ENCODE measurements around the gene NSL1.

NSL1 gene

DNA sequence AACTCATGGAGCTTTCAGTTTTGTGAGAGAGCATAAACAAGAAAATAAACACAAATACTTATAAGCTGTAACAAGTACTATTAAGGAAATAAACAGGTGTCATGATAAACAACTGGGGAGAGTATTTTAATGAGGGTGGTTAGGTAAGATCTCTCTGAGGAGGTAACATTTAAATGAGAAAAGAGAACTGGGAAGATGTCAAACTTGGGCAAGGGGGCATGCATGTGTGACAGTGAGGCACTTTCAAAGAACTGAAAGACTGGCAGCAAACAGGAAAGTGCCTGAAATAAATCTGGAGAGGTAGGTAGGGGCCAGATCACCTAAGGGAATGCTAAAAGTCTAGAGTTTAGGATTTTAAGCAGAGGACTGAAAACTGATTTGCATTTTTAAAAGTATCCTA is 37.8 kb downstream of the NSL1 start:
- no peak for DNase-seq (ENCODE audit: low spot score)
- TF ChIP-seq, protein P1, sequence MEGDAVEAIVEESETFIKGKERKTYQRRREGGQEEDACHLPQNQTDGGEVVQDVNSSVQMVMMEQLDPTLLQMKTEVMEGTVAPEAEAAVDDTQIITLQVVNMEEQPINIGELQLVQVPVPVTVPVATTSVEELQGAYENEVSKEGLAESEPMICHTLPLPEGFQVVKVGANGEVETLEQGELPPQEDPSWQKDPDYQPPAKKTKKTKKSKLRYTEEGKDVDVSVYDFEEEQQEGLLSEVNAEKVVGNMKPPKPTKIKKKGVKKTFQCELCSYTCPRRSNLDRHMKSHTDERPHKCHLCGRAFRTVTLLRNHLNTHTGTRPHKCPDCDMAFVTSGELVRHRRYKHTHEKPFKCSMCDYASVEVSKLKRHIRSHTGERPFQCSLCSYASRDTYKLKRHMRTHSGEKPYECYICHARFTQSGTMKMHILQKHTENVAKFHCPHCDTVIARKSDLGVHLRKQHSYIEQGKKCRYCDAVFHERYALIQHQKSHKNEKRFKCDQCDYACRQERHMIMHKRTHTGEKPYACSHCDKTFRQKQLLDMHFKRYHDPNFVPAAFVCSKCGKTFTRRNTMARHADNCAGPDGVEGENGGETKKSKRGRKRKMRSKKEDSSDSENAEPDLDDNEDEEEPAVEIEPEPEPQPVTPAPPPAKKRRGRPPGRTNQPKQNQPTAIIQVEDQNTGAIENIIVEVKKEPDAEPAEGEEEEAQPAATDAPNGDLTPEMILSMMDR (conservative IDR thresholded peaks at IDR 0.05; ENCODE audit: low read depth) = no peak
- ChIA-PET CTCF (no interaction called here), POLR2A (ENCODE audit: low non-redundant PET) (no interaction called here)
- no peak overlapping the region for H3K27ac ChIP-seq

DNA sequence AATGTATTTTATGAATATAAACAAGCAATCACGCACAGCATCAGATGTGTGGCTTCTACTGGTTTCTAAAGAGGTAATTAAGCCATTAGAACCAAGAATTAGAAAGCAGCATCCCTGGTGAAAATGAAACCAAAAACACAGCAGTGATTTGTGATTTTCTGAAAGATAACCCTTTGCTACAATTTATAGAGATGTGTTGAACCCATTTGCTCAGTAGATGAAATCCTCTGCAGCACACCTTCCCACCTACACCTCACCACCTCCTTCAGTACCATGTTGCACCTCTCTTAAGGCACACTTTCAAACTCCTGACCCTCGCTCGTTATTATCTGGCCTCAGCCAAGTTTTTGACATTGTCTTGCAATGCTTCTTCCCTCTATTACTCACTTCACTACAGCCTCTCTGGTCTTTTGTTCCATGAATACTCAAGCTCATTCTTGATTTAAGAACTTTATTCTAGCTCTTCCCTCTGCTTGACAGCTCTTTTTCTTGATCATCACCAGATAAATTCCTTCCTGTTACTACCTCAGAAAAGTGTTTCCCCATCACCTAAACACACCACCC is 38.6 kb downstream of the NSL1 start:
- ChIA-PET CTCF (interaction anchor here (0.7 kb wide), 1 partner anchor 40 kb away, joined by 3 read pairs; no protein-coding TSS in a partner anchor), POLR2A (ENCODE audit: low non-redundant PET) (no interaction called here)
- TF ChIP-seq, protein P1 (conservative IDR thresholded peaks at IDR 0.05; ENCODE audit: low read depth) = no peak
- DNase-seq (ENCODE audit: low spot score) = no peak
- no peak overlapping the region for H3K27ac ChIP-seq

DNA sequence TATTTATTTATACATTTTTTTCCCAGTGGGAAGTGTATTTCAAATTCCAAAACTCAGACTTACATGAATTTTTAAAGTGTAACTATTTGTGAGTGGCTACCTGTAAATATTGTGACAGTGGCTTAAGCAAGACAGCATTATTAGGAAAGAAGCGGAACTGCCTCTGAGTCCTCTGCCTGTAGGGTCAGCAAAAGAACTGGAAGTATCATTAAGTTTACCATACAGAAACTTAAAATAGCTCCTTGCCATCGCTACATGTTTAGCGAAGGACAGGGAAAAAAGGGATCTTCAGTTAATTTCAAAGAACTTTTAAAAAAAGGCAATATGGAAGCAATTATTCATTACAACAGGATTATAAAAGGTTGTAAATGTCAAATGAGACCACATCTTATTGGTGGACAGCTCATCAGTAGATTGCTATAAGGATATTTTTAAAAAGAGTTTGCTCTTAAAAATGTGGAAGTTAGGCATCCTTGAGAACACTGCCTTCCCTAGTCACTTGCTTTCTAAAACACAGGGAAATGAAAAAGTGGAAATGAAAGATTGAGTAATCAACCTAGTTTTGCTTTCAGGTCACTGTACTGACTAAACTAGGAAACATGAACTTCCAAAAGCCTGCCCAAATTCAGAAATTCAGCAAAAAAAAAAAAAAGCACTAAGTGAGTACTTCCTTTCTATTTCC is 39.2 kb downstream of the NSL1 start:
- no peak for DNase-seq (ENCODE audit: low spot score)
- H3K27ac ChIP-seq = no peak overlapping the region
- TF ChIP-seq, protein P1 (conservative IDR thresholded peaks at IDR 0.05; ENCODE audit: low read depth) = no peak
- ChIA-PET CTCF (interaction anchor here (0.6 to 0.7 kb wide), 2 partner anchors 40 to 57 kb away, joined by 3 read pairs; no protein-coding TSS in a partner anchor), POLR2A (ENCODE audit: low non-redundant PET) (no interaction called here)

DNA sequence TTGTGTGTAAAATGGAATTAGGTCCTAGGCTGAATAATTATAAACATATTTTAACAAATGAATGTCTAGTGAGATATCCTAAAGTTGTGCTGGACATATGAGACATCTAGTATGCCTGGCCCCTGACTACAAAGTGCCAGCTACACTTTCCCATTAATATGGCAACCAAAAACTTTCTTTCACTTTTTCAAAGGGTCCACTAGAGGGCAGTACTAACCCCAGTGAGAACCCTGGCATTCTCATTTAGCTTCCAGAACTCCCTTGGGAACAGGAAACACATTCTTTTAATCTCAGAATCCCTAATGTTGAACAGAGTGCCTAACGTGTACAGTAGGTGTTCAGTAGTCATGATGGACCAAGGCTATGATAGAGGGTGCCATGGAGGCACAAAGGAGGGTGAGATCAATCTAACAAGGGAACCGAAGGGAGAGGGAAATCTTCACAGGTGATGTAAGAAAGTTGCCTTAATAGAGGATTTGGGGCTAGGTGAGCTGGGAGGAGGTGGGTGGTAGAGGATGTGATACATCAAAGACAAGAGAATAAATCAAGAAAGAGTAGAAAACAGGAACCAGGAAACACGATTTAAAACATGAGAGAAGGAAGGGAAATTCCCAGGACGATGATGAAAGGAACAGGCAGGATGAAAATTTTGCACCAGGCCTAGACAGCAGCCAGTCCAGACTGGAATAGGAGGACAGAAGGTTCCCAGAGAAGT is 41.6 kb downstream of the NSL1 start:
- ChIA-PET POLR2A (ENCODE audit: low non-redundant PET) (no interaction called here), CTCF (interaction anchor here (0.5 to 1.6 kb wide), 16 partner anchors 10 to 329 kb away, joined by 3 to 5 read pairs (median 4); no protein-coding TSS in a partner anchor)
- TF ChIP-seq, protein P1 (conservative IDR thresholded peaks at IDR 0.05; ENCODE audit: low read depth) = peak; percentile 69
- no peak overlapping the region for H3K27ac ChIP-seq
- DNase-seq (ENCODE audit: low spot score) = peak; percentile 61

DNA sequence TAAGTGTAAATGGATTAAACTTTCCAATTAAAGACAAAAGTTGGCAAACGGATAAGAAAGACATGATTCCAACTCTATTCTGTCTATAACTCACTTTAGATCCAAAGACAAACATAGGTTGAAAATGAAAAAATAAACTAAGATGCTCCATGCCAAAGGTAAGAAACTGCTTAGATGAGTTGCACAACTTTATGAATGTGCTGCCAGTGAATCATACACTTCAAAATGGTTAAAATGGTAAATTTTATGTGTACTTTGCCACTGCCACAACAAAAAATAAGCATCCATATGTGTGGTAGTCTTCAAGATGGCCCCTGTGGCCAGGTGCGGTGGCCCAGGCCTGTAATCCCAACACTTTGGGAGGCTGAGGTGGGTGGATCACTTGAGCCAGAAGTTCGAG is 45.0 kb downstream of the NSL1 start:
- ChIA-PET POLR2A (ENCODE audit: low non-redundant PET) (no interaction called here), CTCF (interaction anchor here (0.7 kb wide), 1 partner anchor 82 kb away, joined by 3 read pairs; no protein-coding TSS in a partner anchor)

DNA sequence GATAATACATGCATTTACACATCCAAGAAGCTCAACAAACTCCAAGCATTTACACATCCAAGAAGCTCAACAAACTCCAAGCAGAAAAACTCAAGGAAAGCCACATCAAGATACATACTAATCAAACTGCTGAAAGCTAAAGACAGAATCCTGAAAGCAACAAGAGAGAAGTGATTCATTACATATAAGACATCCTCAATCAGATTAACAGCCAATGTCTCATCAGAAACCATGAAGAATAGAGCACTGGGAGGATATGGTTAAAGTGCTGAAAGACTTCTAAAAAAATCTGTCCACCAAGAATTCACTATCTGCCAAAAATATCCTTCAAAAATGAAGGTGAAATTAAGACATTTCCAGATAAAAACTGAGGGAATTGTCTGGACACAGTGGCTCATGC is 46.3 kb downstream of the NSL1 start:
- ChIA-PET CTCF (interaction anchor here (0.8 kb wide), 1 partner anchor 38 kb away, joined by 6 read pairs; no protein-coding TSS in a partner anchor), POLR2A (ENCODE audit: low non-redundant PET) (no interaction called here)
- DNase-seq (ENCODE audit: low spot score) = no peak
- TF ChIP-seq, protein P1 (conservative IDR thresholded peaks at IDR 0.05; ENCODE audit: low read depth) = no peak
- H3K27ac ChIP-seq = no peak overlapping the region

More for the DNA sequence above, 45.0 kb downstream of the NSL1 start:
- TF ChIP-seq, protein P1 (conservative IDR thresholded peaks at IDR 0.05; ENCODE audit: low read depth) = no peak
- H3K27ac ChIP-seq = no peak overlapping the region
- no peak for DNase-seq (ENCODE audit: low spot score)

Measured in RWPE1 (cell line).